ENCODE results near the gene ARHGAP40.

Gene ARHGAP40

GRCh38 chr20:38601216-38602184 lies at the start of gene ARHGAP40:
Gene ARHGAP40, plus strand, starts transcription at chr20:38601809.
- no peak for DNase-seq

GRCh38 chr20:38554986-38555385 lies 46.6 kb upstream of the ARHGAP40 start:
- no peak for DNase-seq

GRCh38 chr20:38555395-38555794 lies 46.2 kb upstream of the ARHGAP40 start:
- no peak for DNase-seq

- no peak for DNase-seq
Observed at GRCh38 chr20:38557174-38557573, 44.4 kb upstream of the ARHGAP40 start.

GRCh38 chr20:38558596-38559360 lies 42.8 kb upstream of the ARHGAP40 start:
- DNase-seq = no peak

GRCh38 chr20:38559764-38560163 lies 41.8 kb upstream of the ARHGAP40 start:
- DNase-seq = no peak

GRCh38 chr20:38563802-38564431 lies 37.7 kb upstream of the ARHGAP40 start:
- no peak for DNase-seq

GRCh38 chr20:38564680-38565079 lies 36.9 kb upstream of the ARHGAP40 start:
- no peak for DNase-seq

- no peak for DNase-seq
Observed at GRCh38 chr20:38566036-38566598, 35.5 kb upstream of the ARHGAP40 start.

- no peak for DNase-seq
Observed at GRCh38 chr20:38569747-38570525, 31.7 kb upstream of the ARHGAP40 start.

GRCh38 chr20:38573413-38573812 lies 28.2 kb upstream of the ARHGAP40 start:
- no peak for DNase-seq

- DNase-seq = no peak
Observed at GRCh38 chr20:38579219-38579910, 22.2 kb upstream of the ARHGAP40 start.

- DNase-seq = no peak
Observed at GRCh38 chr20:38579921-38580320, 21.7 kb upstream of the ARHGAP40 start.

- DNase-seq = no peak
Observed at GRCh38 chr20:38581013-38581412, 20.6 kb upstream of the ARHGAP40 start, which contains the start of gene ADIG. Gene ADIG, plus strand, starts transcription at chr20:38581197. Its CDS starts 54 bp downstream, at chr20:38581251.

GRCh38 chr20:38581830-38582358 lies 19.7 kb upstream of the ARHGAP40 start:
- DNase-seq = no peak

GRCh38 chr20:38583306-38583705 lies 18.3 kb upstream of the ARHGAP40 start:
- DNase-seq = no peak

- DNase-seq = no peak
Observed at GRCh38 chr20:38584099-38584763, 17.4 kb upstream of the ARHGAP40 start.

- DNase-seq = no peak
Observed at GRCh38 chr20:38585404-38586180, 16.0 kb upstream of the ARHGAP40 start.

- DNase-seq = no peak
Observed at GRCh38 chr20:38586181-38586525, 15.5 kb upstream of the ARHGAP40 start.

- no peak for DNase-seq
Observed at GRCh38 chr20:38588303-38588702, 13.3 kb upstream of the ARHGAP40 start.

All from DMS 273 treated with DMSO at 0.1 percent for 48 hours (cell line).